Neural progenitor cell (in vitro differentiated cells): Measurements from ENCODE around the gene SPEF2. TPM values are rescaled to one million over a fixed set of nuclear protein-coding genes. Genes with fewer than 3 reads are reported as not detected.

Experiments
- DNase-seq: peaks from one replicate; pipeline ENCODE4 v3.0.0-alpha.2; 2016; ENCODE audit warnings: low spot score
- H2AFZ ChIP-seq: fragments of 200-600 bp; sonication (generic); replicated peaks from 2 replicates; pipeline ENCODE4 v1.6.1; 2016; ENCODE audit warnings: antibody characterized with exemption
- H3F3A ChIP-seq: fragments of 200-600 bp; sonication (generic); 2 replicates; pipeline ENCODE4 v1.6.1; 2016; ENCODE audit warnings: antibody characterized with exemption, low read depth
- H3K27ac ChIP-seq: fragments of 200-600 bp; sonication (generic); 2 replicates; pipeline ENCODE4 v1.5.1; 2016; ENCODE audit warnings: mild to moderate bottlenecking
- H3K27me3 ChIP-seq: fragments of 200-600 bp; sonication (generic); 2 replicates; pipeline ENCODE4 v1.6.1; 2016; ENCODE audit warnings: mild to moderate bottlenecking, moderate library complexity
- H3K36me3 ChIP-seq: fragments of 200-600 bp; sonication (generic); 2 replicates; pipeline ENCODE4 v1.5.1; 2016
- H3K4me1 ChIP-seq: fragments of 200-600 bp; sonication (generic); 2 replicates; pipeline ENCODE4 v1.6.1; 2016; ENCODE audit warnings: mixed run types
- H3K4me2 ChIP-seq: fragments of 200-600 bp; sonication (generic); 2 replicates; pipeline ENCODE4 v1.6.1; 2016
- H3K4me3 ChIP-seq: fragments of 200-600 bp; sonication (generic); 2 replicates; pipeline ENCODE4 v1.5.1; 2016
- H3K79me2 ChIP-seq: fragments of 200-600 bp; sonication (generic); 2 replicates; pipeline ENCODE4 v1.6.1; 2016; ENCODE audit warnings: low read depth
- H3K9ac ChIP-seq: fragments of 200-600 bp; sonication (generic); 2 replicates; pipeline ENCODE4 v1.6.1; 2016
- H3K9me3 ChIP-seq: fragments of 200-600 bp; sonication (generic); 2 replicates; pipeline ENCODE4 v1.5.1; 2016; ENCODE audit warnings: low read depth
- H4K20me1 ChIP-seq: fragments of 200-600 bp; sonication (generic); 2 replicates; pipeline ENCODE4 v1.6.1; 2016; ENCODE audit warnings: low read depth
- H3K27ac Mint-ChIP-seq: 3 replicates; pipeline ENCODE4 v1.8.0; 2021; ENCODE audit warnings: mixed read lengths
- H3K27me3 Mint-ChIP-seq: 2 replicates; pipeline ENCODE4 v1.8.0; 2022; ENCODE audit warnings: low read depth, mild to moderate bottlenecking, inconsistent platforms, moderate library complexity, mixed read lengths; ENCODE audit not compliant: insufficient read depth
- H3K36me3 Mint-ChIP-seq: 3 replicates; pipeline ENCODE4 v1.8.0; 2021; ENCODE audit warnings: mixed read lengths
- H3K4me1 Mint-ChIP-seq: 3 replicates; pipeline ENCODE4 v1.8.0; 2021; ENCODE audit warnings: mixed read lengths
- H3K4me3 Mint-ChIP-seq: 3 replicates; pipeline ENCODE4 v1.8.0; 2021; ENCODE audit warnings: mild to moderate bottlenecking, moderate library complexity, mixed read lengths
- H3K9me3 Mint-ChIP-seq: 3 replicates; pipeline ENCODE4 v1.8.0; 2020; ENCODE audit warnings: mixed read lengths
- CTCF ChIP-seq: fragments of 200-600 bp; sonication (generic); IDR thresholded peaks from 2 replicates; pipeline ENCODE4 v1.5.1; 2017; ENCODE audit warnings: antibody characterized with exemption, mild to moderate bottlenecking
- EZH2 ChIP-seq: fragments of 200-600 bp; sonication (generic); IDR thresholded peaks from 2 replicates; pipeline ENCODE4 v1.6.1; 2017; ENCODE audit warnings: antibody characterized with exemption, mild to moderate bottlenecking, moderate library complexity
- EZH2phosphoT487 ChIP-seq: fragments of 200-600 bp; sonication (generic); IDR thresholded peaks from 2 replicates; pipeline ENCODE4 v1.6.1; 2017; ENCODE audit warnings: antibody characterized with exemption
- total RNA-seq: library from RNA; depleted of rRNA; stranded (reverse); fragments of >200 nt; gene quantifications from 2 replicates; pipeline ENCODE4 v1.2.3, GENCODE V29; 2015; ENCODE audit warnings: low replicate concordance

SPEF2 gene
- total RNA-seq, 1 donor from 2014 or later: 5.8 TPM

GRCh38 chr5:35709688-35710087 lies 92.0 kb downstream of the SPEF2 start:
- H3K27ac Mint-ChIP-seq: no peak overlapping the region
- Histone ChIP-seq H3K9me3 (no peaks in the 10 kb centered on the region), H3K79me2 (no peaks in the 10 kb centered on the region), H3K27me3 (peaks cover 17% of the 10 kb centered on the region), H4K20me1 (no peaks in the 10 kb centered on the region), H3F3A (no peaks in the 10 kb centered on the region), H3K4me3 (no peak overlapping the region), H3K4me2 (no peak overlapping the region), H3K36me3 (no peaks in the 10 kb centered on the region), H2AFZ (no peak overlapping the region), H3K27ac (no peak overlapping the region), H3K9ac (no peak overlapping the region), H3K4me1 (no peaks in the 10 kb centered on the region)
- H3K4me1 Mint-ChIP-seq: no peaks in the 10 kb centered on the region
- no peak for TF ChIP-seq EZH2phosphoT487
- TF ChIP-seq EZH2: no peak
- no peak for TF ChIP-seq CTCF
- H3K9me3 Mint-ChIP-seq: peaks cover 2% of the 10 kb centered on the region
- peaks cover 2% of the 10 kb centered on the region for H3K36me3 Mint-ChIP-seq
- DNase-seq: no peak
- H3K4me3 Mint-ChIP-seq: no peak overlapping the region
- no peaks in the 10 kb centered on the region for H3K27me3 Mint-ChIP-seq

DNA sequence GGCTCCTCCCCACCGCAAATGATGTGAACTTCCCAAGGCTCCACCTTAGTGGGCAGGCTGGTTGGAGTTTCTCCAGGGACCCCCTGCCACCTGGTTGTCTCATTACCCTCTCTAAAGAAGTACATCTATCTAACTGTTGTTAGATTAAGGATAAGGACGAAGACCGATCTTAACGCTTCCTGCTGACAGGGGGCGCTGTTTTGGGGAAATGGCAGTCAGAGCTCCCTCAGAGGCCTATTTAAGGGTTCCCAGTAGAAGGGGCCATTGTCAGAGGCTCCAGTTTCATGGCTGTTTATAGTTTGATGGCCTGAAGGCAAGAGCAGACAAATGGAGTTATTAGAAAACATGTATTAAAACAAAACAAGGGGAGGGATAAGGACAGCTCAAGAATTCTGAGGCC lies 100.1 kb downstream of the SPEF2 start:
- DNase-seq: no peak
- H3F3A ChIP-seq: no peaks in the 10 kb centered on the region
- H3K27ac Mint-ChIP-seq: no peak overlapping the region

DNA sequence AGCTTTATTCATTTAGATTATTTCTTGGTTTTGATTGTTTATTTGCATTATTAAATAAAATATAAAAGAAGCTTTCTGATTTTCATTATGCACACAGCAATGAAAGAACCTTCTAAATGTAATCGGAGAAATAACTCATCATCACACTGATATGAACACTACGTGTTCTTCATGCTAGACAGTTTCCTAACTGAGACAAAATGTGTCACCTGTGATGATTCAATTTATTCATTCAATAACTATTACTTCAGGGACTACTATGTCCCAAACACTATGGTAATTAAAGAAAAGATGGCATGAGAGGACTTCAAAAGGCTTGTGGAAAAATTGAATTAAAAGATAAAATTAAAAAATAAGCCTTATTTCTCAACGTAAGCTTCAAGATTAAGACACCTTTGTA lies 118.1 kb downstream of the SPEF2 start:
- Histone ChIP-seq H3K4me3 (no peak overlapping the region), H3K9me3 (no peaks in the 10 kb centered on the region), H3K36me3 (no peaks in the 10 kb centered on the region), H3K79me2 (no peaks in the 10 kb centered on the region), H3F3A (no peaks in the 10 kb centered on the region), H4K20me1 (no peaks in the 10 kb centered on the region), H3K9ac (no peak overlapping the region), H3K4me1 (no peaks in the 10 kb centered on the region), H3K27ac (no peak overlapping the region), H3K4me2 (no peak overlapping the region), H2AFZ (no peak overlapping the region), H3K27me3 (peaks cover 49% of the 10 kb centered on the region)
- Mint-ChIP-seq H3K27me3 (no peaks in the 10 kb centered on the region), H3K4me1 (peaks cover 2% of the 10 kb centered on the region), H3K36me3 (no peaks in the 10 kb centered on the region), H3K4me3 (no peak overlapping the region), H3K27ac (no peak overlapping the region), H3K9me3 (peaks cover 3% of the 10 kb centered on the region)
- DNase-seq: no peak
- TF ChIP-seq EZH2 (no peak), CTCF (no peak), EZH2phosphoT487 (no peak)

More for the DNA sequence above, 100.1 kb downstream of the SPEF2 start:
- Histone ChIP-seq H3K36me3 (no peaks in the 10 kb centered on the region), H3K79me2 (no peaks in the 10 kb centered on the region), H3K27ac (no peak overlapping the region), H3K4me2 (no peak overlapping the region), H4K20me1 (no peaks in the 10 kb centered on the region), H3K9ac (no peak overlapping the region), H3K4me3 (no peak overlapping the region), H3K9me3 (no peaks in the 10 kb centered on the region), H3K27me3 (no peaks in the 10 kb centered on the region), H2AFZ (no peak overlapping the region), H3K4me1 (no peaks in the 10 kb centered on the region)
- Mint-ChIP-seq H3K36me3 (no peaks in the 10 kb centered on the region), H3K27me3 (no peaks in the 10 kb centered on the region), H3K4me3 (no peak overlapping the region), H3K4me1 (no peaks in the 10 kb centered on the region), H3K9me3 (peaks cover 3% of the 10 kb centered on the region)
- TF ChIP-seq EZH2: no peak
- TF ChIP-seq EZH2phosphoT487: no peak
- no peak for TF ChIP-seq CTCF
